GM23338 (cell line): Measurements from ENCODE around the gene ZFP42. TPM values are rescaled to one million over a fixed set of nuclear protein-coding genes. Genes with fewer than 3 reads are reported as not detected.

Source experiments
- ATAC-seq: fragments of 200-7000 bp; cut with Tn5 transposase; 3 replicates; pipeline ENCODE4 v1.9.1; 2020
- DNase-seq: peaks from one replicate; pipeline ENCODE4 v3.0.0-alpha.2; 2015; ENCODE audit warnings: low spot score
- H2AFZ ChIP-seq: fragments of 200-600 bp; sonication (generic); 2 replicates; pipeline ENCODE4 v1.8.0; 2016; ENCODE audit warnings: antibody characterized with exemption, mild to moderate bottlenecking, moderate library complexity
- H3F3A ChIP-seq: fragments of 200-600 bp; sonication (generic); replicated peaks from 2 replicates; pipeline ENCODE4 v1.8.0; 2017; ENCODE audit warnings: antibody characterized with exemption, mixed run types, low read depth
- H3K27ac ChIP-seq: fragments of 200-600 bp; sonication (generic); 2 replicates; pipeline ENCODE4 v1.6.1; 2016; ENCODE audit warnings: low read depth
- H3K27me3 ChIP-seq: fragments of 200-600 bp; sonication (generic); 2 replicates; pipeline ENCODE4 v1.8.0; 2016; ENCODE audit warnings: mild to moderate bottlenecking, mixed run types, moderate library complexity; ENCODE audit not compliant: insufficient read depth
- H3K36me3 ChIP-seq: fragments of 200-600 bp; sonication (generic); 2 replicates; pipeline ENCODE4 v1.8.0; 2016; ENCODE audit warnings: mild to moderate bottlenecking; ENCODE audit not compliant: insufficient read depth
- H3K4me1 ChIP-seq: fragments of 200-600 bp; sonication (generic); 2 replicates; pipeline ENCODE4 v1.8.0; 2016; ENCODE audit warnings: mild to moderate bottlenecking, moderate library complexity; ENCODE audit not compliant: insufficient read depth
- H3K4me2 ChIP-seq: fragments of 200-600 bp; sonication (generic); 2 replicates; pipeline ENCODE4 v1.7.1; 2017; ENCODE audit warnings: mixed run types
- H3K4me3 ChIP-seq: fragments of 200-600 bp; sonication (generic); 2 replicates; pipeline ENCODE4 v1.6.1; 2016; ENCODE audit warnings: mixed run types
- H3K79me2 ChIP-seq: fragments of 200-600 bp; sonication (generic); replicated peaks from 2 replicates; pipeline ENCODE4 v1.8.0; 2017; ENCODE audit warnings: mild to moderate bottlenecking; ENCODE audit not compliant: insufficient read depth
- H3K9me2 ChIP-seq: fragments of 200-600 bp; sonication (generic); 2 replicates; pipeline ENCODE4 v1.8.0; 2017; ENCODE audit not compliant: insufficient read depth
- H4K20me1 ChIP-seq: fragments of 200-600 bp; sonication (generic); replicated peaks from 2 replicates; pipeline ENCODE4 v1.8.0; 2017; ENCODE audit warnings: mild to moderate bottlenecking; ENCODE audit not compliant: insufficient read depth
- H3K27ac Mint-ChIP-seq: 2 replicates; pipeline ENCODE4 v1.8.0; 2020; ENCODE audit warnings: inconsistent platforms, mild to moderate bottlenecking, moderate library complexity, mixed read lengths
- H3K27me3 Mint-ChIP-seq: 3 replicates; pipeline ENCODE4 v1.8.0; 2022; ENCODE audit warnings: low read depth, mild to moderate bottlenecking, moderate library complexity, mixed read lengths, inconsistent platforms; ENCODE audit not compliant: insufficient read depth, poor library complexity
- H3K36me3 Mint-ChIP-seq: 3 replicates; pipeline ENCODE4 v1.8.0; 2021; ENCODE audit warnings: low read depth, mild to moderate bottlenecking, inconsistent platforms, moderate library complexity, mixed read lengths
- H3K4me1 Mint-ChIP-seq: 3 replicates; pipeline ENCODE4 v1.8.0; 2020; ENCODE audit warnings: mild to moderate bottlenecking, inconsistent platforms, mixed read lengths
- H3K4me3 Mint-ChIP-seq: 3 replicates; pipeline ENCODE4 v1.8.0; 2021; ENCODE audit warnings: moderate library complexity, mild to moderate bottlenecking, inconsistent platforms, mixed read lengths
- H3K9me3 Mint-ChIP-seq: 3 replicates; pipeline ENCODE4 v1.8.0; 2020; ENCODE audit warnings: moderate library complexity, mild to moderate bottlenecking, inconsistent platforms, mixed read lengths
- CREB1 ChIP-seq: fragments of 250-450 bp; sonication (Bioruptor Pico); IDR thresholded peaks from 2 replicates; pipeline ENCODE4 v1.5.0; 2020; ENCODE audit warnings: low read depth, mild to moderate bottlenecking, moderate library complexity
- EZH2 ChIP-seq: fragments of 200-600 bp; sonication (generic); IDR thresholded peaks from one replicate; pipeline ENCODE4 v1.8.0; 2017; ENCODE audit warnings: antibody characterized with exemption, mild to moderate bottlenecking, low read depth; ENCODE audit not compliant: unreplicated experiment
- EZH2phosphoT487 ChIP-seq: fragments of 200-600 bp; sonication (generic); IDR thresholded peaks from one replicate; pipeline ENCODE4 v1.8.1; 2018; ENCODE audit warnings: antibody characterized with exemption; ENCODE audit not compliant: unreplicated experiment
- JUNB ChIP-seq: IDR thresholded peaks from one replicate; pipeline ENCODE4 v1.6.1; 2016; ENCODE audit warnings: antibody characterized with exemption; ENCODE audit not compliant: unreplicated experiment
- NANOG ChIP-seq: IDR thresholded peaks from 2 replicates; pipeline ENCODE4 v1.6.1; 2016; ENCODE audit warnings: antibody characterized with exemption, borderline replicate concordance
- POLR2AphosphoS5 ChIP-seq: IDR thresholded peaks from 2 replicates; pipeline ENCODE4 v1.6.1; 2016; ENCODE audit warnings: antibody characterized with exemption, low read depth
- STAT1 ChIP-seq: IDR thresholded peaks from one replicate; pipeline ENCODE4 v1.6.1; 2016; ENCODE audit warnings: antibody characterized with exemption; ENCODE audit not compliant: unreplicated experiment
- ZNF114 ChIP-seq: fragments of 250-450 bp; sonication (Bioruptor Pico); IDR thresholded peaks from 2 replicates; pipeline ENCODE4 v1.5.0; 2020; ENCODE audit warnings: mild to moderate bottlenecking, moderate library complexity
- ZNF331 ChIP-seq: fragments of 250-450 bp; sonication (Bioruptor Pico); IDR thresholded peaks from 2 replicates; pipeline ENCODE4 v1.5.0; 2020; ENCODE audit warnings: low read depth, mild to moderate bottlenecking, moderate library complexity
- polyA plus RNA-seq: library from polyadenylated mRNA; unstranded; fragments of >200 nt; fragmentation: Nextera tagmentation; extraction: Ambion mirVana; gene quantifications from 2 replicates; pipeline ENCODE4 v1.2.1, GENCODE V29; 2016
- total RNA-seq: library from RNA; depleted of rRNA; stranded (reverse); fragments of >200 nt; shearing (Covaris generic); gene quantifications from 2 replicates; pipeline ENCODE4 v1.2.3, GENCODE V29; 2014
- TF ChIP-seq, protein P1 (sequence below), 2 experiments: fragments of 200-600 bp in 1 of 2; sonication (generic) in 1 of 2; conservative IDR thresholded peaks; 2 replicates each; pipeline versions ENCODE4 v1.5.1 to v1.6.1; 2016 to 2017; ENCODE audit warnings: antibody characterized with exemption in 2 of 2, low read depth in 2 of 2, mild to moderate bottlenecking in 2 of 2, moderate library complexity in 1 of 2
- TF ChIP-seq, protein P2 (sequence below): IDR thresholded peaks from 2 replicates; pipeline ENCODE4 v1.6.1; 2016; ENCODE audit warnings: antibody characterized with exemption

Gene ZFP42
- total and polyA plus RNA-seq, 2 experiments from 2014 or later = 70.0 to 111 TPM

DNA sequence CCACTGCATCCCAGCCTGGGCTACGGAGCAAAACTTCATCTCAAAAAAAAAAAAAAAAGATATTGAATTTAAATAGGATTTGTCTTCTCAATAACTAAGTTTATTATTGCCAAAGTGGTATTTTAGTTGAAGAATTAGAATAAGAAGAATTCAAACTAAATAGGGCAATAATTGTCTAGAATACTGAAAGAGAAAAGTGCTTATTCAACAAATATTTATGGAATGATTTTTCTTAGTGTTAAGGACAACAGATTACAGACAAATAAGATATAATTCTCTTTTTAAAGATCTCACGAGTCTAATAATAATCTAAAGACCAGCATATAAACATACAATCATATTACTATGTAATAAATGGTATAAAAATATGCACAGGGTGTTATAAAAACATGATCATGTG, 33.6 kb upstream of the ZFP42 start (continued):
- TF ChIP-seq, protein P1, sequence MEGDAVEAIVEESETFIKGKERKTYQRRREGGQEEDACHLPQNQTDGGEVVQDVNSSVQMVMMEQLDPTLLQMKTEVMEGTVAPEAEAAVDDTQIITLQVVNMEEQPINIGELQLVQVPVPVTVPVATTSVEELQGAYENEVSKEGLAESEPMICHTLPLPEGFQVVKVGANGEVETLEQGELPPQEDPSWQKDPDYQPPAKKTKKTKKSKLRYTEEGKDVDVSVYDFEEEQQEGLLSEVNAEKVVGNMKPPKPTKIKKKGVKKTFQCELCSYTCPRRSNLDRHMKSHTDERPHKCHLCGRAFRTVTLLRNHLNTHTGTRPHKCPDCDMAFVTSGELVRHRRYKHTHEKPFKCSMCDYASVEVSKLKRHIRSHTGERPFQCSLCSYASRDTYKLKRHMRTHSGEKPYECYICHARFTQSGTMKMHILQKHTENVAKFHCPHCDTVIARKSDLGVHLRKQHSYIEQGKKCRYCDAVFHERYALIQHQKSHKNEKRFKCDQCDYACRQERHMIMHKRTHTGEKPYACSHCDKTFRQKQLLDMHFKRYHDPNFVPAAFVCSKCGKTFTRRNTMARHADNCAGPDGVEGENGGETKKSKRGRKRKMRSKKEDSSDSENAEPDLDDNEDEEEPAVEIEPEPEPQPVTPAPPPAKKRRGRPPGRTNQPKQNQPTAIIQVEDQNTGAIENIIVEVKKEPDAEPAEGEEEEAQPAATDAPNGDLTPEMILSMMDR (conservative IDR thresholded peaks at IDR 0.05; ENCODE audit: low read depth in 2 of 2) = no peak
- TF ChIP-seq EZH2 (no peak), STAT1 (no peak), NANOG (no peak), EZH2phosphoT487 (no peak), POLR2AphosphoS5 (no peak), ZNF114 (CRISPR knock-in tag) (no peak)

DNA sequence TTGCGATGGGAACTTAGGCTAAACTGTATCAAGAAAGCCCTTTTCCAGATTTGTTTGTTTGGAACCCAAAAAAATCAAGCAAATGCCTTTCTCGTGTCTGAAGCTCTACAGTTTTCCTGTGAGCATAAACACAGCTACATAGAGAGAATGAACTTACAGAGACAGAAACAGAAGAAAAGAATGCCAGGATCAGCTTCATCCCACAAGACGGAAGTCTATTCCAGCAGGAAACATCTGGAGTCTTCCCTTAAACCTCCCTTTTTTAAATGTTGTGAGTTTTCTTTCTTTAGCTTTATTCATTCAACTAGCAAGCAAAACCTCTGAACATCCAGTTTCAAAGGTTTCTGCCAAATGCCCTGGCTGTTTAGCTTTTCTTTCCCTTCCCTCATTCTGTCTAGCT, 32.6 kb upstream of the ZFP42 start:
- Histone ChIP-seq H3K36me3 (no peaks in the 10 kb centered on the region), H3K9me2 (no peaks in the 10 kb centered on the region), H3K27me3 (no peaks in the 10 kb centered on the region), H3K4me2 (no peak overlapping the region), H3K79me2 (no peaks in the 10 kb centered on the region), H3K4me3 (no peak overlapping the region), H2AFZ (peak overlapping the region; percentile 12; the same call in 1 of the 2 replicates), H3F3A (no peaks in the 10 kb centered on the region), H3K4me1 (0 out of 2 replicates have a peak, but pooled peaks cover 5% of the 10 kb centered on the region), H3K27ac (no peak overlapping the region), H4K20me1 (no peaks in the 10 kb centered on the region)
- Mint-ChIP-seq H3K36me3 (no peaks in the 10 kb centered on the region), H3K4me3 (no peak overlapping the region), H3K4me1 (peaks cover 6% of the 10 kb centered on the region; the same call in 1 of the 3 replicates), H3K9me3 (no peaks in the 10 kb centered on the region), H3K27ac (no peak overlapping the region), H3K27me3 (peaks cover 2% of the 10 kb centered on the region)
- no peak for TF ChIP-seq EZH2phosphoT487
- no peak for TF ChIP-seq ZNF331 (CRISPR knock-in tag)
- TF ChIP-seq, protein P2, sequence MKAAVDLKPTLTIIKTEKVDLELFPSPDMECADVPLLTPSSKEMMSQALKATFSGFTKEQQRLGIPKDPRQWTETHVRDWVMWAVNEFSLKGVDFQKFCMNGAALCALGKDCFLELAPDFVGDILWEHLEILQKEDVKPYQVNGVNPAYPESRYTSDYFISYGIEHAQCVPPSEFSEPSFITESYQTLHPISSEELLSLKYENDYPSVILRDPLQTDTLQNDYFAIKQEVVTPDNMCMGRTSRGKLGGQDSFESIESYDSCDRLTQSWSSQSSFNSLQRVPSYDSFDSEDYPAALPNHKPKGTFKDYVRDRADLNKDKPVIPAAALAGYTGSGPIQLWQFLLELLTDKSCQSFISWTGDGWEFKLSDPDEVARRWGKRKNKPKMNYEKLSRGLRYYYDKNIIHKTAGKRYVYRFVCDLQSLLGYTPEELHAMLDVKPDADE = no peak
- TF ChIP-seq EZH2 = no peak
- no peak for TF ChIP-seq JUNB
- TF ChIP-seq CREB1 (CRISPR knock-in tag) = no peak
- no peak for TF ChIP-seq NANOG
- no peak for TF ChIP-seq STAT1
- no peak for TF ChIP-seq POLR2AphosphoS5
- TF ChIP-seq, protein P1 (conservative IDR thresholded peaks at IDR 0.05; ENCODE audit: low read depth in 2 of 2) = no peak
- DNase-seq (no peak), ATAC-seq (no peak)
